AG04450 (cell line): ENCODE data around the gene CDKAL1. TPM values are rescaled to one million over a fixed set of nuclear protein-coding genes. Genes with fewer than 3 reads are reported as not detected.

Source experiments
- CTCF ChIA-PET: fragments of 300-600, 350-600 bp; formaldehyde crosslinking; extraction: SDS; loops from one replicate; lab custom pipeline; 2022; ENCODE audit warnings: antibody characterized with exemption, inconsistent platforms; lab: Charles Lee
- POLR2A ChIA-PET: fragments of 350-600 bp; formaldehyde crosslinking; extraction: SDS; loops from one replicate; lab custom pipeline; 2021; ENCODE audit warnings: antibody characterized with exemption, inconsistent platforms; lab: Yijun Ruan, JAX
- DNase-seq: peaks from one replicate; pipeline ENCODE4 v3.0.0-alpha.2; 2011; ENCODE audit warnings: low read depth, low spot score
- H3K27ac ChIP-seq: one replicate; pipeline ENCODE4 v1.5.1; 2012; ENCODE audit warnings: low read depth, low read length, control low read depth
- H3K27me3 ChIP-seq: one replicate; pipeline ENCODE4 v1.6.0; 2012; ENCODE audit warnings: low read length; ENCODE audit not compliant: control insufficient read depth, insufficient read depth
- H3K4me3 ChIP-seq: 2 replicates; pipeline ENCODE4 v1.5.1; 2011; ENCODE audit warnings: mild to moderate bottlenecking, low read depth, low read length, control low read depth
- H3K9me3 ChIP-seq: 2 replicates; pipeline ENCODE4 v1.5.1; 2012; ENCODE audit warnings: low read length; ENCODE audit not compliant: control insufficient read depth, insufficient read depth
- CTCF ChIP-seq: IDR thresholded peaks from 2 replicates; pipeline ENCODE4 v1.5.1; 2011; ENCODE audit warnings: low read depth, low read length, control low read depth, inconsistent platforms
- polyA plus RNA-seq: library from polyadenylated mRNA; depleted of rRNA; stranded (reverse); fragments of >200 nt; gene quantifications from 2 replicates; pipeline ENCODE4 v1.2.3, GENCODE V29; 2011

Gene CDKAL1
- polyA plus RNA-seq, 1 experiment: 9.2 TPM

DNA sequence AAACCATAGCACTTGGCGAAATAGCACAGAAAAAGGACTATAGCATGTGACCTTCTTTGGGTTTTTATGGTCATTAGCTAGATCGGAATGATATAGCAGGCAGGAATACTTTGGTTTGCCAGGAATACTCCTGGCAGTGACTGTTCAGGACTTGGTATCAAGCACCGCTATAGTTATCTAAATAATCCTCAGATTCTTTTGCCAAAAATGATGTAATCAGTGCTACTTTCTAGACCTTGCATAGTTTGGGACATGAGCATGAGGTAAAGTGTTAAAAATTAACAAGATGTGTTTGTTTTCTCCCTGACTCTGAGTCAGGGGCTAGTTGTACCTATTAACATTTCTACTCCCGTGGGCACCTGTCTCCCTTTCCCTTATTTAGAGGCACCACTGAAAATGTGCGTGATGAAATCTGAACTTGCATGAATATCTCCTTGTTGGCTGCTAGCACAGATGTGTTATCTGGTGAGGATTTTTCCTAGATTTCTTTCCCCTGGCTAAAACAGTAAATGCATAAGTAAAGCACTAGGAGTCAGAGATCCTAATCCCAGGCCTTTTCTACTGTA, 511.0 kb downstream of the CDKAL1 start:
- CTCF ChIA-PET: no interaction called here
- Histone ChIP-seq H3K9me3 (peaks cover 2% of the 10 kb centered on the region; the same call in 1 of the 2 replicates), H3K27me3 (no peaks in the 10 kb centered on the region), H3K4me3 (no peak overlapping the region), H3K27ac (no peak overlapping the region)
- DNase-seq: no peak
- POLR2A ChIA-PET: no interaction called here
- no peak for TF ChIP-seq CTCF

GRCh38 chr6:21046276-21046675, 512.0 kb downstream of the CDKAL1 start:
- ChIA-PET POLR2A (no interaction called here), CTCF (no interaction called here)
- TF ChIP-seq CTCF: no peak
- Histone ChIP-seq H3K27ac (no peak overlapping the region), H3K27me3 (no peaks in the 10 kb centered on the region), H3K9me3 (peaks cover 2% of the 10 kb centered on the region; the same call in 1 of the 2 replicates), H3K4me3 (no peak overlapping the region)
- DNase-seq: no peak

- Histone ChIP-seq H3K9me3 (peaks cover 2% of the 10 kb centered on the region; the same call in 1 of the 2 replicates), H3K27ac (no peak overlapping the region), H3K27me3 (no peaks in the 10 kb centered on the region), H3K4me3 (no peak overlapping the region)
- ChIA-PET POLR2A (no interaction called here), CTCF (no interaction called here)
- TF ChIP-seq CTCF: no peak
- no peak for DNase-seq
Measured at GRCh38 chr6:21048047-21048446, 513.8 kb downstream of the CDKAL1 start.

- CTCF ChIA-PET: no interaction called here
- DNase-seq: no peak
- peaks cover 2% of the 10 kb centered on the region; the same call in 1 of the 2 replicates for H3K9me3 ChIP-seq
- TF ChIP-seq CTCF: no peak
- H3K27me3 ChIP-seq: no peaks in the 10 kb centered on the region
- no peak overlapping the region for H3K4me3 ChIP-seq
- POLR2A ChIA-PET: no interaction called here
- no peak overlapping the region for H3K27ac ChIP-seq
Measured at GRCh38 chr6:21049148-21049547, 514.9 kb downstream of the CDKAL1 start.

DNA sequence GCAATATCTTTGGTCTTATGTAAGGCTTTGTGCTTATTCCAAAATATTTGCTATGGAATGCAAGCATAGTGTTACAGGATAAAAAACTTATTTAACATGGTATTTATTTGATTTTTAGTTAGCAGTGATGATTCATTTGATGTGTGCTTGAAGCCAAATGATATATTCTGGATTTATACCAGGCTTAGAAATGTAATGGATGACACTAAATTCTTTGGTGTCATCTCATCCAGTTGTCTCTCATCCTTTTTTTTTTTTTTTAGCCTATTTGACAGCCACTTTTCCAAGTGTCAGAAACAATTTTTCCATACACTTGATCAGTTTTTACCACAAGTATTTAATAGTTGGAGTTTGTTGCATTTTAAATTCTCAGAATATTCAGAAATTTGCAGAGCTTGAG, 515.3 kb downstream of the CDKAL1 start:
- CTCF ChIA-PET: no interaction called here

More for the DNA sequence above, 515.3 kb downstream of the CDKAL1 start:
- Histone ChIP-seq H3K9me3 (peaks cover 2% of the 10 kb centered on the region; the same call in 1 of the 2 replicates), H3K27ac (no peak overlapping the region), H3K4me3 (no peak overlapping the region), H3K27me3 (no peaks in the 10 kb centered on the region)
- POLR2A ChIA-PET: no interaction called here
- DNase-seq: no peak
- TF ChIP-seq CTCF: no peak
